Tibial nerve (tissue), 3 donors: Measurements from ENCODE around the gene LRRC46.

Experiments
- CTCF ChIP-seq, 5 experiments: fragments of 200-600 bp in 3 of 5; fragments of 450-650 bp in 2 of 5; sonication (generic) in 3 of 5; IDR thresholded peaks; one replicate each; pipeline ENCODE4 v1.5.1; 2016 to 2019; ENCODE audit warnings: antibody characterized with exemption in 5 of 5, mild to moderate bottlenecking in 3 of 5, moderate library complexity in 2 of 5
- POLR2A ChIP-seq, 2 donors: fragments of 450-650 bp; IDR thresholded peaks; one replicate each; pipeline ENCODE4 v1.6.1; 2017; ENCODE audit warnings: antibody characterized with exemption in 2 of 2, mild to moderate bottlenecking in 2 of 2, moderate library complexity in 2 of 2

- TF ChIP-seq CTCF (IDR thresholded peaks at IDR 0.05) (no peak), POLR2A (IDR thresholded peaks at IDR 0.05) (no peak)
Observed at GRCh38 chr17:47797797-47798196, 33.7 kb upstream of the LRRC46 start.
